ENCODE data around the gene MICU1. TPM values are rescaled to one million over a fixed set of nuclear protein-coding genes. Genes with fewer than 3 reads are reported as not detected.
"Not testable (repeated sequence)": the region's sequence is repeated elsewhere in the genome, so short reads cannot be mapped to it uniquely, and the experiment has no call there.

Gene MICU1
- total RNA-seq, 2 experiments from 2014 or later, result 27.2 to 33.6 TPM

- CTCF ChIA-PET (ENCODE audit: unreplicated experiment), result no interaction called here
- intact Hi-C loops (cut with micrococcal nuclease; ENCODE audit: unreplicated experiment), result no loop called here
- no peak overlapping the region for H3K4me3 ChIP-seq (ENCODE audit: low read depth, low read length, poor library complexity, severe bottlenecking)
- no peak overlapping the region for H2AFZ ChIP-seq (ENCODE audit: low read length)
- H3K27ac ChIP-seq (ENCODE audit: low read depth, low read length, poor library complexity, severe bottlenecking), result no peak overlapping the region
- TF ChIP-seq CTCF (conservative IDR thresholded peaks at IDR 0.05; ENCODE audit: low read length) (no peak), EZH2phosphoT487 (IDR thresholded peaks at IDR 0.05; ENCODE audit: borderline replicate concordance, low read depth, low read length) (no peak)
- no peak overlapping the region for H3K4me2 ChIP-seq (ENCODE audit: low read length)
- no peak for DNase-seq (ENCODE audit: low spot score)
- POLR2A ChIA-PET, result interaction anchor here (0.6 kb wide), 1 partner anchor 27 kb away, joined by 5 read pairs; no protein-coding TSS in a partner anchor
- H3K79me2 ChIP-seq (ENCODE audit: insufficient read depth, low read depth, low read length), result no peaks in the 10 kb centered on the region
- BruUV-seq (replicated peaks), result no TSS peak
- H3K9me3 ChIP-seq (ENCODE audit: low read length), result no peaks in the 10 kb centered on the region
- no peaks in the 10 kb centered on the region for H3K9me2 ChIP-seq (ENCODE audit: insufficient read depth, low read length)
- H3K36me3 ChIP-seq (ENCODE audit: insufficient read depth, low read length), result no peaks in the 10 kb centered on the region
- H3K4me1 ChIP-seq (ENCODE audit: insufficient read depth, low read length, poor library complexity, severe bottlenecking), result no peaks in the 10 kb centered on the region
- no peaks in the 10 kb centered on the region for H4K20me1 ChIP-seq (ENCODE audit: insufficient read depth, low read length)
These were observed 217.8 kb downstream of the MICU1 start for GRCh38 chr10:72407927-72408600.

- intact Hi-C loops (cut with micrococcal nuclease; ENCODE audit: unreplicated experiment), result no loop called here
- Histone ChIP-seq H3K4me1 (ENCODE audit: insufficient read depth, low read length, poor library complexity, severe bottlenecking) (no peaks in the 10 kb centered on the region), H3K27ac (ENCODE audit: low read depth, low read length, poor library complexity, severe bottlenecking) (no peak overlapping the region), H2AFZ (ENCODE audit: low read length) (no peak overlapping the region), H3K4me2 (ENCODE audit: low read length) (no peak overlapping the region), H3K9me2 (ENCODE audit: insufficient read depth, low read length) (no peaks in the 10 kb centered on the region), H3K9me3 (ENCODE audit: low read length) (no peaks in the 10 kb centered on the region), H3K36me3 (ENCODE audit: insufficient read depth, low read length) (no peaks in the 10 kb centered on the region), H3K79me2 (ENCODE audit: insufficient read depth, low read depth, low read length) (no peaks in the 10 kb centered on the region), H4K20me1 (ENCODE audit: insufficient read depth, low read length) (no peaks in the 10 kb centered on the region), H3K4me3 (ENCODE audit: low read depth, low read length, poor library complexity, severe bottlenecking) (no peak overlapping the region)
- ChIA-PET POLR2A (interaction anchor here (0.6 to 1.0 kb wide), 2 partner anchors 245 to 277 kb away, joined by 3 read pairs; no protein-coding TSS in a partner anchor), CTCF (ENCODE audit: unreplicated experiment) (no interaction called here)
- BruUV-seq (replicated peaks), result no TSS peak
- TF ChIP-seq CTCF (conservative IDR thresholded peaks at IDR 0.05; ENCODE audit: low read length), result no peak
- no peak for TF ChIP-seq EZH2phosphoT487 (IDR thresholded peaks at IDR 0.05; ENCODE audit: borderline replicate concordance, low read depth, low read length)
- no peak for DNase-seq (ENCODE audit: low spot score)
These were observed 218.4 kb downstream of the MICU1 start for GRCh38 chr10:72407471-72407870.

- DNase-seq (ENCODE audit: low spot score); H3K4me1 ChIP-seq (ENCODE audit: insufficient read depth, low read length, poor library complexity, severe bottlenecking); H3K9me3 ChIP-seq (ENCODE audit: low read length); H2AFZ ChIP-seq (ENCODE audit: low read length); H3K79me2 ChIP-seq (ENCODE audit: insufficient read depth, low read depth, low read length); intact Hi-C loops (cut with micrococcal nuclease; ENCODE audit: unreplicated experiment); POLR2A ChIA-PET; H3K9me2 ChIP-seq (ENCODE audit: insufficient read depth, low read length); H3K4me2 ChIP-seq (ENCODE audit: low read length); CTCF ChIA-PET (ENCODE audit: unreplicated experiment); H3K4me3 ChIP-seq (ENCODE audit: low read depth, low read length, poor library complexity, severe bottlenecking); H3K27ac ChIP-seq (ENCODE audit: low read depth, low read length, poor library complexity, severe bottlenecking); BruUV-seq (replicated peaks); H3K36me3 ChIP-seq (ENCODE audit: insufficient read depth, low read length); H4K20me1 ChIP-seq (ENCODE audit: insufficient read depth, low read length): not testable (repeated sequence)
These were observed 230.3 kb downstream of the MICU1 start for GRCh38 chr10:72395581-72395980.

Measured in OCI-LY7 (cell line).